SK-MEL-5 (cell line): ENCODE results near the gene NR2F1-AS1. TPM values are rescaled to one million over a fixed set of nuclear protein-coding genes. Genes with fewer than 3 reads are reported as not detected.

Experiments
- DNase-seq: peaks from one replicate; pipeline ENCODE4 v3.0.0-alpha.2; 2016; ENCODE audit warnings: low read depth, low spot score
- in situ Hi-C: cut with HindIII; loops from 2 replicates; pipeline ENCODE4 v1.10.0; 2016; ENCODE audit warnings: low sequenced_read_pairs, high pct_unique_total_duplicates, low pct_unique_long_range_greater_than_20kb
- polyA plus RNA-seq, 2 experiments: library from polyadenylated mRNA; depleted of rRNA; stranded (reverse); fragments of >200 nt; gene quantifications; 2 replicates each; pipeline ENCODE4 v1.2.3, GENCODE V29; 2015
- total RNA-seq: library from RNA; depleted of rRNA; stranded (reverse); fragments of >200 nt; shearing (Covaris generic); gene quantifications from 2 replicates; pipeline ENCODE4 v1.2.3, GENCODE V29; 2014; rRNA removed

Gene NR2F1-AS1
- total RNA-seq: 0.11 TPM in 1 of 2 replicates, not detected in the other
- polyA plus RNA-seq (2015; cell fraction: cytosol; rRNA removed): 0.05 and 0.14 TPM in 2 replicates
- polyA plus RNA-seq (2015; cell fraction: nucleus; rRNA removed): not detected in 2 replicates

DNA sequence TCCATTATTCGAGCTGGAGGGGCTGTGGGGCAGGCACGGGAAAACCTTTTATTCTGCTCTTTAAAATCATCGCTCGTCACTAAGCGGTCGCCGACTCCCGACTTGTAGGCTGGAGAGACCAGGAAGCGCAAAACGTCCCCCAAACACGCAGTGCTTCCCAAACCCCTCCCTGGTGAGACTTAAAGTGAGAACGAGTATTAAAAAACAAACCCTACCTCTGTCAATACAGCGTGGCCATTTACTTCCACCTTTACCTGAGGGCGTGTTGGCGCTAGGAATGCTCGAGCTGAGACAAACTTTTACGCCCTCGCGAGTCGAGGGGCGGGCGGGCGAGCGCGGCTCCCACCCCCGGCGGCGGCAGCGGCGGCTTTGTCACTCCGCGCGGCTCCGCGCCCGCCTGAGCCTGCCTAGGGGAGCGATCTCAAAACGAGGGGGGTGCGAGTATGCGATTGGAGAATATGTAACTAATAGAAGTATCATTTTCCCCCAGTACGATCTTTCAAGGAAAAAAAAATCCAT lies at the start of gene NR2F1-AS1:
TSS of gene NR2F1-AS1 (minus strand) at position 293 of the 519 bp plus-strand sequence.
- in situ Hi-C loops: no loop called here
- DNase-seq: no peak

DNA sequence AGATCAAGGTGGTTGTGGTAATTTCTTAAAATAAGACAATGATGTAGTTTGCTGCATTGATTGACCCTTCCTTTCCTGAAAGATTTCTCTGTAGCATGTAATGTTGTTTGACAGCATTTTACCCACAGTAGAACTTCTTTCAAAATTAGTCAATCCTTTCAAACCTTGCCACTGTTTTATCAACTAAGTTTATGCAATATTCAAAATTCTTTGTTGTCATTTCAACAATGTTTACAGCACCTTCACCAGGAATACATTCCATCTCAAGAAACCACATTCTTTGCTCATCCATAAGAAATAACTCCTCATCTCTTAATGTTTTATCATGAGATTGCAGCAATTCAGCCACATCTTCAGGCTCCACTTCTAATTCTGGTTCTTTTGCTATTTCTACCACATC lies 45.8 kb upstream of the NR2F1-AS1 start:
- no peak for DNase-seq
- in situ Hi-C loops: no loop called here

DNA sequence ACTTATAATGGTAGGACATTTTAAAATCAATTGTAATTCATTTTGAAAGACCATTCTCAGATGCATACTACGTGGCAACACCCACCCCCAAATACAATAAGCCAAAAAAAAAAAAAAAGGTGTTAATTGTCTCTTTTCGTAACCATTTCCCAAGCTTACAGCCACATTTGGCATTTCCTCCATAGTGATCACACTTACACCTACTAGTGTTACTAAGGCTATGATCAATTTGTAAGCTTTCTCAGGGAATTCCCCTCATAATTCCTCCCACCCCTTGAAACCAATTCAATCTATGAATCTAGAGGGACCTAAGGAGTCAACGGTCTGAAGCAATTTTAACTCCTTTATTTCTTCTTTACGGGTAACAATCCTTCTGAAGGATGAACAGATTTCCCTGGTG lies 42.1 kb upstream of the NR2F1-AS1 start:
- in situ Hi-C loops: loop anchor here (25.0 kb wide), 1 partner anchor 189 kb away; no protein-coding TSS in a partner anchor
- DNase-seq: no peak

DNA sequence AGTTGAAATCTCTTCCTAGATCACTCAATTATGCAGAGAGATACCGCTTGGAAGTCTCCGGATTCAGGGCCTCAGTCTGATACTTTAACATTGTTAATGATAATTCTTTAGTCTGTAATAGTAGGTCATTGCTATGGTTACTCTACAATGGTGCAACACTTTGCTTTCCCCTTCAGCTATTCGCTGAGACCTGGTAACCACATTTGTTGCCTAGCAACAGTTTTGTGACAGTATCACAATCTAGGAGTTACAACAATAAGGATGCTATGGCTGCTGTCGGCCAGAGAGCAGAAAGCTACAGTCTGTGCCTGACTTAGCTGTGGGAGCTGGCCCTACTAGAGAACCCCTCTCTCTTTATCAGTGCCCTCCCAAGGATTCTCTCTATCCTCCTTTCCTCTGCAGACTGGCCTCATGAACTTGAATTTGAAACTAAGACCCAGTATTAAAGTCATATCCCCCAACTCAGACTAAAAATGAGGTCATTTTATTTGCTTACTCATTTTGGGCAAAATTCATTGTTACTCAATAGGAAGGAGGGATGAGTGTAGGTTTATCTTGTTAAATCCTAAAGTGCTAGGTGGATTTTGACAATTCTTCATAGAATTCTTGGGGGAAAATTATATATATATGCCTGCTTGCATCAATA lies 41.3 kb upstream of the NR2F1-AS1 start:
- peak; percentile 54 for DNase-seq
- in situ Hi-C loops: loop anchor here (25.0 kb wide), 1 partner anchor 190 kb away; no protein-coding TSS in a partner anchor

DNA sequence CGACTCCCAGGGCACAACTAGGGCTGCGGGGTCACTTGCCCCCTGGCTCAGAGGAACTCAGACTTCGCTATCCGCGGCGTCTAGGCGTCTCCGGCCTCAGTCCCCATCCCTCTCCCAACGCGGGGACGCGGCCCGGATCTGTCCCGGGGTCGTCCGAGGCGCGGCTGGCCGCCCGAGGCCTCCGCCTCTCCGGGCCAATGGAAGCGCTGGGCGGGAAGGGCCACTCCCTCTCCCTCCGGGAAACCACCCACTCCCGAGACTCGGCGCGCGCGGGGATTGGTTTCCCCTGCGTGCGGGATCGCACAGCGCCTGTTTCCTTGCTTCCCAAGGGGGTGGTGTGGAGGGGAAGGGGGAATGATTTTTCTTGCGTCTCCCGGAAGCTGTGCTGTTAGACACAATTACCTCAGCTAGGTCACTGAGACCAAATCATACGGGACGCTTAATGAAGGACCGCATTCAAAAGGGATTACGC lies 40.3 kb upstream of the NR2F1-AS1 start:
- DNase-seq: peak; percentile 85
- in situ Hi-C loops: loop anchor here (25.0 kb wide), 1 partner anchor 191 kb away; no protein-coding TSS in a partner anchor

DNA sequence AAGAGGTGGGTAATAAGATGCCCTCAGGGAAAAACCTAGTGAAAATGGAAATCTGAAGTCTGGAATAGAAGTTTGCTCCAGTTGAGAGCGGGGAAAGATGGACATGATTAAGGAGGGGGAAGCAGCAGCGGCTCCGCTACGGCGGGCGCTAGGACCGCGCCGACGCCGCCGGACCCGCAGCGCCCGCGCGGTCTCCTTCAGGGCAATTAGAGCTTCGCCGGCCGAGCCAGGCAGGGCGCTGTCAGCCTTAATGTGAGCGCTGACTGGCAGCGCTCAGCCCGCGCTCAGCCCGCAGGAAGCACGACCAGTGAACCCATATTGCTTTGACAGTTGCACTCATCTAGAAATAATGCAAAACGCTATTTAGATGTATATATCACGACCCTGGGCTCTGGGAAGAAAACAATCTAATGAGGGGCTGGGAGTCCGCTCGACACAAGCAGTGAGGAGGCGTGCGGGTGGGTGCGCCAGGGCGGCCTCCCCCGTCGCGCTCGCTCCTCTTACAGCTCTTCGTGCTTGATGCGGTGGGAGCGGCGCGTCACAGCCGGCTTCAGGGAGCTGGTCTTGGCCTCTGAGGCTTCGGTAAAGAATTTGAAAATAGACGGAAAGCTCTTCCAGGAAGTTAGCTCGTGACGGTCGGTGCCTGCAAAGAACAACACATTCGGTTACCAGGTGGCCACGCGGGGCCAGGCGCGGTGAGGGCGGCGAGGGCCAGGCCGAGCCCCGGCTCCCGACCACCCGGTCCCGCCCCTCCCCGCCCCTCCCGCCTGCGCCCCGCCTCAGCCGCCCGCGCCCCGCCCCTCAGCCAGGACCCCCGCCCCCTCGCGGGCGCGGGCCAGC lies 39.7 kb upstream of the NR2F1-AS1 start:
- in situ Hi-C loops: loop anchor here (25.0 kb wide), 1 partner anchor 192 kb away; no protein-coding TSS in a partner anchor
- peak; percentile 78 for DNase-seq

DNA sequence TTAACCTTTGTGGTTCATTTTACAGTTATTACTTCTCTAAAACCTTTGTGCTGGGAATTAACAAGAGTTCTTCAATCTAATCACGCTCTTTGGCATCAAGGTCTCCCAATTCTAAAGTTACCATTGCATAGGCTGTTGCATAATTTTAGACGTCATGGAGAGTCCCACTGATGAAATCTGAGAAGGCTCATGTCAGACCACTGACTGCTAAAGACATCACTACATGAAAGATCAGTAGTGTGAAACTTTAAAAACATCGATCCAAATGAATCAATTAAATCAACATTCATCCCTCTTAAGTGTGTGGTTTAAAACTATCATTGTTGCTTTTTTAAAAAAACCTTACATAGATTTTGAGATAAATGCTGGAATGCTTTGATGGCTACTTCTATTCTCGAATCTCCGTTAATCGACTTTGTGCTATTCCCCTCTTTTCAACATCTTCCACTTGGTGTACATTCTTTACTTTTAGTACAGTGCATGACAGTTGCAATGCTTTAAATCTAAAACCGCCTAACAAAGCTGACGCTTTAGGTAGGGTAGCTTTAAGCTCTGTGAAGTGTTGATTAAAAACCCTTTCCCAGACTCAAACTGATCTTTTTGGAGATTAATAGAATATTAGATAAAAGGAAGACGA lies 35.6 kb upstream of the NR2F1-AS1 start:
- DNase-seq: no peak
- in situ Hi-C loops: loop anchor here (25.0 kb wide), 1 partner anchor 196 kb away; no protein-coding TSS in a partner anchor

DNA sequence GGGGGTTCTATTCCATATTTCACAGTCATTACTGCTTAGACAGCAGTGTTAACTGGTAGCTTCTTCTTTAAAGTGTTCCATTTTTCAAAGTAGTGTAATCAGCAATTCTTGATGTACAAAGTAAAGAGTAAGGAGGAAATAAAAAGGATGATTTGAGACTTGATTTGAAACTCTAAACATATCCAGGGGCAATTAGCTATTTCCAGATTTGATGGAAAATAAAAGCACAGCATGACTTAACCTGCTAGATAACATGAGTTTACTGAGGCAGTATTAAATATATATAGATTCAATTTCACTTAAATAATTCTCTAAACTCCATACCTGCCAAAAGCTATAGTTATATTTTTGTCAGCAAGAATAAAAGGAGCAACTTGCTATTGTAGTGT lies 31.8 kb upstream of the NR2F1-AS1 start:
- in situ Hi-C loops: loop anchor here (25.0 kb wide), 1 partner anchor 199 kb away; no protein-coding TSS in a partner anchor

DNA sequence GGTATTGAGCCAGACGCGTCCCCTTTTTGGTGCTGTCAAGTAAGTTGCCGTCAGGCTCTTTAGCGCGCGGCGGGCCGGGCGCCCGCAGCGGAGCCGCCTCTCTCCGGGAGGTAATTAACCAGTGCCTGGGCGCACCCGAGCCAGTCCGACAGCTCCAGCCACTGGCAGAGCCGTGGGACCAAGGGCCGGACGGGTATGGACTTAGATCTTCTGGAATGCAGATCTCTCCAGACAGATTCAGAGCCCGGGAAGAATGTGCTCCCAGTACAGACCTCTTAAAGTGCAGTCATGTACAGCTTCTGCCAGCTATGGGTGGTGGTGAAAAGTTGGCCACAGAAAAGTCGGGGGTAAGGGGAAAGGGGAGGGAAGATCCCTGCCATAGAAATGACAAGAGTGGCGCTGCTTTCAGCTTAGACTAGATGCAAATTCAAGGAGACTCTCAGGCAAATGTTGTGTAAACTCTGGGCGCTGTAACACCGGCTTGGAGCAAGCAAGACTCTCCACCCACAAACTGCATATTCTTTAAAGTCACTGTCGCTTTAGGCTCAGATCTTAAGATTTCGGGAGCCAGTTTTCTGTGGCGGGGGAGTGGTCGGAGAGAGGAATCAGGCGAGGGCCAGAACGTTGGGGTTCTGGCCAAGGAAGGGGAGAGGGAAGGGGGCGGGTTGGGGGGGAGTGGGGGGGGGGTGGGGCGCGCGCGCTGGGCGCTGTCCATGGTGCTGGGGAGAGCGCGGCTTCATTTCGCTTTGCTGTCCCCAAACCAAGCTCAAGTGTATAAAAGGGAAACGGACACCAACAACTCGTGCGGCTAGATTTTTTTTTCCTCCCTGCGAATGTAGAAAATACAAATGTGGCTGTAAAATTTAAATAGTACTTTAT lies 31.2 kb upstream of the NR2F1-AS1 start:
- peak; percentile 11 for DNase-seq
- in situ Hi-C loops: loop anchor here (25.0 kb wide), 1 partner anchor 200 kb away; no protein-coding TSS in a partner anchor

More for the DNA sequence above, 31.8 kb upstream of the NR2F1-AS1 start:
- DNase-seq: no peak

DNA sequence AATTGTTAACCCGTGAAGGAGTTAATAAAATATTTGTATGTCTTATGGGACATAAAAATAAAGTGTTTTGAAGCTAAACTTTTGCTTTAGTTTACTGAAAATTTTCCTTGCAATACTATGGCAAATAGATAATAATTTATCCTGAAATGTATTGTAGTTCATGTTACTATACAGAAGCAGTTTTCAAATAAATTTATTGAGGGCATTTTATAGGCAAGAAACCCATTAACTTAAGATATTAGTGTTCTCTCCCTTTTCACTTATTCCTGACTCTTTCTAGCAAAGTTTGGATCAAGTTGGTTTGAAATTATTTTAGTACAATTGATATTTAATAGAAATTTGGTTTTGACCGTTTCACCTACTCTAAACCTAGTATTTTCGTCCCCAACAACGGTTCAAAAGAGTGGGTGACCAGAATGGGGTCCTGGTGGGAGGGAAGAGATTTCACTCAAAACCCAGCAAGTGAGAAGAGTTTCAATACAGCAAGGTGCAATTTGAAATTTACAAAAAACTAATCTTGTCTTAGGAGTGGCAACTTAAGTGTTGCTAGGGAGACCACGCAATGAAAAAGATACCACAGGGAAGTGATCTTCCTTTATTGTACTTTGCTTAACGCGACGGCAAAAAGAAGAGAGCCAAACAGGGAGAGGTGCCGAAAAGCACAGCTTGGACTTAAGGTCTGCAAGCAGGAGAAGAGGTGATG lies 30.4 kb upstream of the NR2F1-AS1 start:
- no peak for DNase-seq
- in situ Hi-C loops: loop anchor here (25.0 kb wide), 1 partner anchor 201 kb away; no protein-coding TSS in a partner anchor

DNA sequence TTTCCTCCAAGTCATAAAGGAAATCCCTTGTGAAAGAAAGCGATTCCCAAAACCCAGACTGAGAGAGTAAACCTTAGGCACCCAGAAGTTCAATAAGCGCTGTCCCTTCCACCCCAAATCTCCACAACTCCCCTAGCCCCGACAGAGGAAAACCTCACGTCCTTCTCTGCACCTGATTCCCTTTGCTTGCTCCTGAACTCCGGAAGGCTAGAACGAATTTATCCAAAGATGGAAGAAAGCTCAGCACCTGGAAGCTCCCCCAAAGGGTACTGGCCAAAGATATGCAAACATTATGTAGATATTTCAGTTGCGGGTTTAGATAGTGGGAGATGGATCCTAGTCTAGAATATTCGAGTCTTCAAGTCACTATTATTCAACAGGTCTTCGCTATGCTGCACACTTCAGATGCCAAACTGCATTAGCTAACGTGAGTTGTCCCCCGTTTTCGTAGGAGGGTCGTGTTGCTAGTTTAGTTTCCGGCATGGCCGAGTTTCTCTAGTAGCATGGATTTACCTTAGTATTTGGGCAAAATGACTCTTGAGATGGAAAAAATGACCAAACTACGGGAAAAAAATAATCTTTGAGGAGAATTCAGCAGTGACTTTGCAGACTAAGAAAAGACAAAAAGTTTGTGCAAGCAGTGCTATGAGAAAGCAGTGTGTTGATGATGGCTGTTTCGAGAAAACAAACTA lies 29.7 kb upstream of the NR2F1-AS1 start:
- in situ Hi-C loops: loop anchor here (25.0 kb wide), 1 partner anchor 202 kb away; no protein-coding TSS in a partner anchor
- no peak for DNase-seq

DNA sequence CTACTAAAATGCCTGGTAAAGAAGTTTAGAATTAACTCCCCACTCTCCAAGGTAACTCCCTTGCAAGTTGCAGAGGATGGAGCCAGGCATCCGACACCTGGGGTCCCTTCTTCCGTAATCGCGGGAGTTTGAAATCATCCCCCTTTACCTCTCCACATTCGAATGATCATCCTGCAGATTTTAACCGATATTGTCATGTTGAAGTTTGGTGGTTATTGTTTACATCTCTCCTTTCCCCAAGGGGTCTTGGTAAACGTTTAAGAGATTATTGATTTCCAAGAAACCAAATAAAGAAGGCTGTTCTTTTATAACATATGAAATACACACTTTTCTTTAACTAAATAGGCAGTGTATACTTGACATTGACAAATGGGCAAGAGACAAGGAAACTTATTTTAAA lies 28.7 kb upstream of the NR2F1-AS1 start:
- no peak for DNase-seq
- in situ Hi-C loops: loop anchor here (25.0 kb wide), 1 partner anchor 203 kb away; no protein-coding TSS in a partner anchor

DNA sequence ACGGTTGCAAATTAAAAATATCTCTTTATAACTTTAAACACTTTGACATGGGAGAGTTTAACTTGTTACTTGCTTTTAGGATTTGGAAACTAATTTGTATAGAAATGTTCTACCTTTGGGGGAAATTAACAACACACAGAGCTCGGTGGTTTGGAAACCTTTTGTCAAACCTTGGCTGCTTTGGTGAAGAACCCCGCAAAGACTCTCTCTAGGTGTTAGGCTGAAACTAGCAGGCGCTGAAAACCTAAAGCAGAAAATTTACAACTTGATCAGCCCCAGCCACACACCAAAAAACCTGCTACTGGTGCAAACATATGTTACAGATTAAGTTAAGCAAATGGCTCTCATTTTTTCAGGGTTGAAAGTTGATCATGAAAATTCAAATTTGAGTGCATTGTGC lies 27.8 kb upstream of the NR2F1-AS1 start:
- no peak for DNase-seq
- in situ Hi-C loops: loop anchor here (25.0 kb wide), 1 partner anchor 203 kb away; no protein-coding TSS in a partner anchor

DNA sequence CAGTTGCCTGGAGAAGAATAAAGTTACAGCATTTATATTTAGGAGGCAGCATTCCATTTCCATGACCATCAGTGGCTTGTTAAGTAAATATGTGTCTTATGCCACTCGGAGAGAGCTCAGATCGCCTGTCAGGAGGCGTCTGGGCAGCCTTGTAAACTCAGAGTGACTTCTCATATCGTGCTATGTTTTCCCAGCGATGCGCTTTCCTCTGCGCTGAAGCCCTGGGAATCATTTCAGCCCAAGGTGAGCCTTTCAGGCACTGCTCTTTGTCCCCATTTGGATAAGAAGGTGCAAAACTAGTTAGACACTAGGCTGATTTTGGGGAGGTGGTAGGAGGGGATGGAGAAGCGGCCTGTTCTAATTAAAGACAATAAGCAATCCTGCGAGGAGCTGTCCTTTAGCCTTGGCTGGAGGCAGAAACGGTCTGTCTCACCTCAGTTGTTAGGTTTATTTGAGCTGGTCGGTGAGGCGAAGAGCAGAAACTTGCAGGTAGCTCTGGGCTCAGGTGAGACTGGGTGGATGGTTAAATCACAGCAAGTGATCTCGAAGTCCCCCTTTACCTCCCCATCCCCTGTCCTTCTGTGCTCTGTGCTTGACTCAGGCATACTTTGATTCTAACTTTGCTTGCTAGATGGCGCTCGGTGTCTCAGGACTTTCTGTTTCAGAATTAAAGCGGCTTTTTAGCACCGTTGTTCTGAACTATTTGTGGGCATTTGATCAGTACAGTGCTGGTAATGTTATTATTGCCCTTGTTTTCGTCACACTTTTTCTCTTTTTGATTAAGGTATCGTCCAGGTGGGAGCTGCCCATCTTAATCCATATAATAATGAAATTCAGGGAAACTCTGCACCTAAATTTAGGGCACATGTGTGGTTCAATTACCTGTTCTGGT lies 26.6 kb upstream of the NR2F1-AS1 start:
- peak; percentile 68 for DNase-seq
- in situ Hi-C loops: loop anchor here (25.0 kb wide), 1 partner anchor 205 kb away; no protein-coding TSS in a partner anchor
